ENCODE measurements around the gene ARL2BP. TPM values are rescaled to one million over a fixed set of nuclear protein-coding genes. Genes with fewer than 3 reads are reported as not detected.
A peak's percentile ranks its signal among the peaks of the same experiment; 100 is the strongest.

The ARL2BP gene
- total and polyA plus RNA-seq, 9 of the 15 experiments (the other 6 are each of a cell fraction or from before 2014, with no cell fraction given): 16.7 to 41.8 (median 27.2) TPM

DNA sequence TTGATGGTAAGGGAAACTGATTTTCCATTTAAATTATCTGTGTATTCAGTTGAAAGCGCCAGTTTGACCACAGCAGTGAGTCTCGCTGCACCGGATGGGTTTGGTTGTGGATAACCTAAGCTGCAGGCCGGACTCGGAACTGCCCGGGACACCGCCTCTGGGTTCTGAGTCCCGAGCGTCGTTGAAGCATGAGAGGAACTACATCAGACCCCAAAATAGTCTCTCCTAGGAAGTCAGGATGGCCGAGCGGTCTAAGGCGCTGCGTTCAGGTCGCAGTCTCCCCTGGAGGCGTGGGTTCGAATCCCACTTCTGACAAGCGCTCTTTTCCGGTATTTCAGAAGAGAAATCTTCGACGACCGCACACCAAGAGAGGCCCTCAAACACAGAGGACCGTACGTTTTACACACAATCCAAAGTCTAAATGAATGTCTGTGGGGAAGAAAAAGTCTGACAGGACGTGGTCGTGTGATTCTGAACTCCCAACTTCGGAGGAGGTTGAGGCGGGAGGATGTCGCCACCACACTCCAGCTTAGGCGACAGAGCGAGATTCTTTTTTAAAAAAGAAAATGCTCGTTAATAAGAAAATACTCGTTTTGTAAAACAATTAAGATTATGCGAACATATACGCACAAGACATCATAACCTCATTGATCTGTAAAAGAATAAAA is 54.8 kb downstream of the ARL2BP start (continued):
- TF ChIP-seq, protein P1, sequence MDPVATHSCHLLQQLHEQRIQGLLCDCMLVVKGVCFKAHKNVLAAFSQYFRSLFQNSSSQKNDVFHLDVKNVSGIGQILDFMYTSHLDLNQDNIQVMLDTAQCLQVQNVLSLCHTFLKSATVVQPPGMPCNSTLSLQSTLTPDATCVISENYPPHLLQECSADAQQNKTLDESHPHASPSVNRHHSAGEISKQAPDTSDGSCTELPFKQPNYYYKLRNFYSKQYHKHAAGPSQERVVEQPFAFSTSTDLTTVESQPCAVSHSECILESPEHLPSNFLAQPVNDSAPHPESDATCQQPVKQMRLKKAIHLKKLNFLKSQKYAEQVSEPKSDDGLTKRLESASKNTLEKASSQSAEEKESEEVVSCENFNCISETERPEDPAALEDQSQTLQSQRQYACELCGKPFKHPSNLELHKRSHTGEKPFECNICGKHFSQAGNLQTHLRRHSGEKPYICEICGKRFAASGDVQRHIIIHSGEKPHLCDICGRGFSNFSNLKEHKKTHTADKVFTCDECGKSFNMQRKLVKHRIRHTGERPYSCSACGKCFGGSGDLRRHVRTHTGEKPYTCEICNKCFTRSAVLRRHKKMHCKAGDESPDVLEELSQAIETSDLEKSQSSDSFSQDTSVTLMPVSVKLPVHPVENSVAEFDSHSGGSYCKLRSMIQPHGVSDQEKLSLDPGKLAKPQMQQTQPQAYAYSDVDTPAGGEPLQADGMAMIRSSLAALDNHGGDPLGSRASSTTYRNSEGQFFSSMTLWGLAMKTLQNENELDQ (CRISPR knock-in tag; IDR thresholded peaks at IDR 0.05; ENCODE audit: borderline replicate concordance): no peak
- TF ChIP-seq GTF2E2 (tag; IDR thresholded peaks at IDR 0.05) (no peak), SMARCC2 (IDR thresholded peaks at IDR 0.05; ENCODE audit: low read depth) (no peak; the same call in 1 of the 2 replicates), ZNF282 (CRISPR knock-in tag; IDR thresholded peaks at IDR 0.05) (no peak), STAT5A (IDR thresholded peaks at IDR 0.05; ENCODE audit: borderline replicate concordance, low read length) (no peak; the same call in 1 of the 2 replicates), SAP30 (IDR thresholded peaks at IDR 0.05; ENCODE audit: borderline replicate concordance, insufficient read depth, low read depth, low read length, poor library complexity, severe bottlenecking) (no peak), CBX5 (IDR thresholded peaks at IDR 0.05; ENCODE audit: borderline replicate concordance, low read depth) (no peak), ZNF699 (CRISPR knock-in tag; IDR thresholded peaks at IDR 0.05; ENCODE audit: insufficient replicate concordance) (no peak), TRIM28 (IDR thresholded peaks at IDR 0.05) (0 out of 2 replicates have a peak, but pooled peaks have one; percentile 60), ELF1 (tag; IDR thresholded peaks at IDR 0.05) (peak; percentile 84)
- TF ChIP-seq, protein P2, sequence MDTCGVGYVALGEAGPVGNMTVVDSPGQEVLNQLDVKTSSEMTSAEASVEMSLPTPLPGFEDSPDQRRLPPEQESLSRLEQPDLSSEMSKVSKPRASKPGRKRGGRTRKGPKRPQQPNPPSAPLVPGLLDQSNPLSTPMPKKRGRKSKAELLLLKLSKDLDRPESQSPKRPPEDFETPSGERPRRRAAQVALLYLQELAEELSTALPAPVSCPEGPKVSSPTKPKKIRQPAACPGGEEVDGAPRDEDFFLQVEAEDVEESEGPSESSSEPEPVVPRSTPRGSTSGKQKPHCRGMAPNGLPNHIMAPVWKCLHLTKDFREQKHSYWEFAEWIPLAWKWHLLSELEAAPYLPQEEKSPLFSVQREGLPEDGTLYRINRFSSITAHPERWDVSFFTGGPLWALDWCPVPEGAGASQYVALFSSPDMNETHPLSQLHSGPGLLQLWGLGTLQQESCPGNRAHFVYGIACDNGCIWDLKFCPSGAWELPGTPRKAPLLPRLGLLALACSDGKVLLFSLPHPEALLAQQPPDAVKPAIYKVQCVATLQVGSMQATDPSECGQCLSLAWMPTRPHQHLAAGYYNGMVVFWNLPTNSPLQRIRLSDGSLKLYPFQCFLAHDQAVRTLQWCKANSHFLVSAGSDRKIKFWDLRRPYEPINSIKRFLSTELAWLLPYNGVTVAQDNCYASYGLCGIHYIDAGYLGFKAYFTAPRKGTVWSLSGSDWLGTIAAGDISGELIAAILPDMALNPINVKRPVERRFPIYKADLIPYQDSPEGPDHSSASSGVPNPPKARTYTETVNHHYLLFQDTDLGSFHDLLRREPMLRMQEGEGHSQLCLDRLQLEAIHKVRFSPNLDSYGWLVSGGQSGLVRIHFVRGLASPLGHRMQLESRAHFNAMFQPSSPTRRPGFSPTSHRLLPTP (IDR thresholded peaks at IDR 0.05; ENCODE audit: borderline replicate concordance, extremely low read depth, insufficient read length): peak; percentile 88
- TF ChIP-seq, protein P3, sequence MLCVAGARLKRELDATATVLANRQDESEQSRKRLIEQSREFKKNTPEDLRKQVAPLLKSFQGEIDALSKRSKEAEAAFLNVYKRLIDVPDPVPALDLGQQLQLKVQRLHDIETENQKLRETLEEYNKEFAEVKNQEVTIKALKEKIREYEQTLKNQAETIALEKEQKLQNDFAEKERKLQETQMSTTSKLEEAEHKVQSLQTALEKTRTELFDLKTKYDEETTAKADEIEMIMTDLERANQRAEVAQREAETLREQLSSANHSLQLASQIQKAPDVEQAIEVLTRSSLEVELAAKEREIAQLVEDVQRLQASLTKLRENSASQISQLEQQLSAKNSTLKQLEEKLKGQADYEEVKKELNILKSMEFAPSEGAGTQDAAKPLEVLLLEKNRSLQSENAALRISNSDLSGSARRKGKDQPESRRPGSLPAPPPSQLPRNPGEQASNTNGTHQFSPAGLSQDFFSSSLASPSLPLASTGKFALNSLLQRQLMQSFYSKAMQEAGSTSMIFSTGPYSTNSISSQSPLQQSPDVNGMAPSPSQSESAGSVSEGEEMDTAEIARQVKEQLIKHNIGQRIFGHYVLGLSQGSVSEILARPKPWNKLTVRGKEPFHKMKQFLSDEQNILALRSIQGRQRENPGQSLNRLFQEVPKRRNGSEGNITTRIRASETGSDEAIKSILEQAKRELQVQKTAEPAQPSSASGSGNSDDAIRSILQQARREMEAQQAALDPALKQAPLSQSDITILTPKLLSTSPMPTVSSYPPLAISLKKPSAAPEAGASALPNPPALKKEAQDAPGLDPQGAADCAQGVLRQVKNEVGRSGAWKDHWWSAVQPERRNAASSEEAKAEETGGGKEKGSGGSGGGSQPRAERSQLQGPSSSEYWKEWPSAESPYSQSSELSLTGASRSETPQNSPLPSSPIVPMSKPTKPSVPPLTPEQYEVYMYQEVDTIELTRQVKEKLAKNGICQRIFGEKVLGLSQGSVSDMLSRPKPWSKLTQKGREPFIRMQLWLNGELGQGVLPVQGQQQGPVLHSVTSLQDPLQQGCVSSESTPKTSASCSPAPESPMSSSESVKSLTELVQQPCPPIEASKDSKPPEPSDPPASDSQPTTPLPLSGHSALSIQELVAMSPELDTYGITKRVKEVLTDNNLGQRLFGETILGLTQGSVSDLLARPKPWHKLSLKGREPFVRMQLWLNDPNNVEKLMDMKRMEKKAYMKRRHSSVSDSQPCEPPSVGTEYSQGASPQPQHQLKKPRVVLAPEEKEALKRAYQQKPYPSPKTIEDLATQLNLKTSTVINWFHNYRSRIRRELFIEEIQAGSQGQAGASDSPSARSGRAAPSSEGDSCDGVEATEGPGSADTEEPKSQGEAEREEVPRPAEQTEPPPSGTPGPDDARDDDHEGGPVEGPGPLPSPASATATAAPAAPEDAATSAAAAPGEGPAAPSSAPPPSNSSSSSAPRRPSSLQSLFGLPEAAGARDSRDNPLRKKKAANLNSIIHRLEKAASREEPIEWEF (CRISPR knock-in tag; IDR thresholded peaks at IDR 0.05): no peak

Data from K562 (cell line).